NCI-H2196 treated with DMSO at 0.1 percent for 48 hours (cell line): ENCODE results near the gene OTOP2.
"Not testable (repeated sequence)": the region's sequence is repeated elsewhere in the genome, so short reads cannot be mapped to it uniquely, and the experiment has no call there.

ENCODE experiments used
- DNase-seq: peaks from one replicate; lab custom pipeline; 2025; ENCODE audit not compliant: unreplicated experiment; lab: John Stamatoyannopoulos, UW

Gene OTOP2

GRCh38 chr17:74969501-74969900, 45.4 kb downstream of the OTOP2 start:
- DNase-seq = not testable (repeated sequence)

DNA sequence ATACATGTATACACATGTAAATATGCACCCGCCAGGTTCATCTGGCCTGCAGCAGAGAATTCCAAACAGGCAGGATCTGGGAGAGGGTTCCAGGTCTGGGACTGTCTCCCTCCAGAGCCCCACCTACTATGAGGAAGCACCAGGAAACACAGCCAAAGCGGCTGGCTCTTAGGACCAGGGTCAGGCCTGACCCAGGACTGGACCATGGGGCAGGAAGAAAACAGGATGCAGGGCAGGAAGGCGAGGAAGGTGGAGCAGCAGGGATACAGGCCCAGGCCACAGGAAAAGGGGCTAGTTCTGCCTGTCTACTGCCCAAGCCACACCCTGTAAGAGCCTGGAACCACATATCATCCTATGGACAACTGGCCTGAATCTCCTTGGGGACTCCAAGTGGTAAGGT, 46.3 kb downstream of the OTOP2 start:
- DNase-seq = no peak

GRCh38 chr17:74971069-74971841, 47.2 kb downstream of the OTOP2 start:
- DNase-seq = no peak

- no peak for DNase-seq
Measured at GRCh38 chr17:74971842-74972106, 47.7 kb downstream of the OTOP2 start.

GRCh38 chr17:74972107-74972972, 48.3 kb downstream of the OTOP2 start, which contains the start of gene HID1:
Gene HID1 (minus strand): TSS chr17:74972759. CDS start chr17:74972656, 103 bp downstream.
- DNase-seq = peak; percentile 43

- no peak for DNase-seq
Measured at GRCh38 chr17:74972973-74973328, 48.9 kb downstream of the OTOP2 start.

DNA sequence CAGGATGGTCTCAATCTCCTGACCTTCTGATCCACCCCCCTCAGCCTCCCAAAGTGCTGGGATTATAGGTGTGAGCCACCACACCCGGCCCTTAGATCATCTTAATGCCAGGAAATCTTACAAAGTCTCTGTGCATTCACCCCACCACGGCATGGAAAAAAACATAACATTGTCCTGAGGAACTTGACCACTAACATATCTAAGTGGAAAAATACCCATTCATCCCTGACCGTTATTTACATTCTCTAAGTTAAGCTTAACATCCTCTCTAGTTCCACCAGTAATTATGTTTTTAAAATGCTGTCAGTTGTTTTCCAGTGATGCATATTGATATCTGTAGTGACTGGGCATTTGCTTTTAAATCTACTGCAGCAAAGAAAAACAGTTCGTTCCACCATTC, 51.9 kb downstream of the OTOP2 start:
- no peak for DNase-seq

DNA sequence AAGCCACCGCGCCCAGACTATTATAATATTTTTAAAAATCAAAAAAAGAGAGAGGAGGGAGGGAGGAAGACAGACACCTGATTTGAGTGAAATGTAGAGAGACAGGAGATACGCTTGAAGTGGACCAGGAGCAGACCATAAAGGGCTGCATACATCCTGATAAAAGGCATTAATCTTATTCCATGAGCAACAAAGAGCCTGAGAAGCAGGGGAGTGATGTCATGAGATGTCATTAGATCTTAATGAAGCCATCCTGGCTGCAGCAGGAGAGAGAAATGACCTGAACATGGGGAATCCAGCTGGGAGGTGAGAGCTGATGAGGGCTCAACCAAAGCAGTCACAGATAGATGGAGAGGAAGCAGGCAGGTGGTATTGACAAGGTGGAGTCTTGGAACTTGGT, 53.7 kb downstream of the OTOP2 start:
- no peak for DNase-seq

DNA sequence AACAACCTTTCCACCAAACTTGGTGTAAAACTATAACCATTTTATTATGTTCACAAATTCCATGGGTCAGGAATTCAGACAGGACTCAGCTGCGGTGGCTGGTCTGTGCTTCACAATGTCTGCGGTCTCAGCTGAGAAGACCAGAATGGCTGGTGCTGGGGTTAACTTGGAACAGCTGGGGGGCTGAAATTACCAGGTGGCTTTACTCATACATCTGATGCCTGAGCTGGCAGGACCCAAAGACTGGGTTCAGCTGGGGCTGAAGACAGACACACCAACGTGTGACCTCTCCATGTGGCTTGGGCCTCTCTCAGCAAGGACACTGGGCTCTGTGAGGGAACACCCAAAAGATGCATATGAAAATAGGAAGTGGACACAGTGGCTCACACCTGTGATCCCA, 54.2 kb downstream of the OTOP2 start:
- DNase-seq = no peak

DNA sequence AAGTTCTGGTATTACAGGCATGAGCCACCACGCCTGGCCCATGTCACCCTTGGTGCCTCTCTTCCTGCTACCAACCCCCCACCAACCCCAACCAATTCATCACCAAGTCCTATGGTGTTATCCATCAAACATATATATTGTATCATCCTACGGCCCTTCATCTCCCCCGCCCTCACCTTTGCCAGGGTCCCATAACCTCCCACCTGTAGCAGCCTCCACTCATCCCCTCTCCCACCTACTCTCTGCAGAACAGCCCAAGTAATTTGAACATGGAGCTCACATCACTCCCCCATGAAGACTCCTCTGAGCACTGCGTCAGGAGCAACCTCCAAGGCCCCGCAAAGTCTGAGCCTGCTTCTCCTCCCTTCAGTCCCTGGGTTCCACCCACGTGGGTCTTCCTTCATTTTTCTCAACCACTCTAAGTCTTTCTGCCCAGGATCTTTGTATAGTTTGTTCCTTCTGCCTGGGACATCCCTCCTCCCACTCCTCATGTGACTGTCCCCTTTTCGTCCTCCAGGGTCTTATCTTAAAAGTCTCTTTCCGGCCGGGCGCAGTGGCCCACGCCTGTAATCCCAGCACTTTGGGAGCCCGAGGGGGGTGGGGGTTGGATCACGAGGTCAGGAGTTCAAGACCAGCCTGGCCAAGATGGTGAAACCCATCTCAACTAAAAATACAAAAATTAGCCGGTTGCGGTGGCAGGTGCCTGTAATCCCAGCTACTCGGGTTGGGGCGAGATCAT, 55.5 kb downstream of the OTOP2 start:
- DNase-seq = no peak

DNA sequence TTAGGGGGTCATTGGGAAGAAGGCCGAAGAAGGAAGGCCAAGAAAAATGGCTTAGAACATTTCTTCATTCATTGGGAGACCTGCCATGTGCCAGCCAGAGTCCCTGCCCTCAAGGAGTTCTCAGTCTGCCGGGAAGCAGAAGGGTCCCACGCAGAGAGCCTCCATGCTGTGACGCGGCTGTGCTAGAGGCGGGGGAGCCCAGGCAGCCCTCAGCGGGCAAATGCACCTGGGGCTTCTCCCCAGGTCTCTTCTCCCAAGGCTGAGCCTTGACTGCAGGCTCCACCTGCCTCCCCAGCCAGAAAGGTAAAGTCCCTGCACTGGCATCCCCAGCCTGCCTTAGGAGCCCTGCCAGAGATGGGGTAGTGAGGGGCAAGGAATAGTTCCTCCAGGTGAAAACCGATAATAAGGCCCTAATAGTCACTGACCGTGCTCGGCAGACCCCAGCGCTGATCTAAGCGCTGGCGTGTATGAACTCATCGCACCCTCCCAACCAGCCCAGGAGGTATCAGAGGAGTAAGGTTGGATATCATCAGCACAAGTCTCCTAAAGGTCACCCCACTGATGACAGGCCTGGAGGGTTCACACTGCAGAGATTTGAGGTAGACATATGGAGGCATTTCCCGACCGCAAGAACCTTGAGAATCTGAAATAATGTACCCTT, 57.4 kb downstream of the OTOP2 start:
- DNase-seq = no peak

GRCh38 chr17:74981979-74982662, 58.0 kb downstream of the OTOP2 start:
- peak; percentile 73 for DNase-seq

DNA sequence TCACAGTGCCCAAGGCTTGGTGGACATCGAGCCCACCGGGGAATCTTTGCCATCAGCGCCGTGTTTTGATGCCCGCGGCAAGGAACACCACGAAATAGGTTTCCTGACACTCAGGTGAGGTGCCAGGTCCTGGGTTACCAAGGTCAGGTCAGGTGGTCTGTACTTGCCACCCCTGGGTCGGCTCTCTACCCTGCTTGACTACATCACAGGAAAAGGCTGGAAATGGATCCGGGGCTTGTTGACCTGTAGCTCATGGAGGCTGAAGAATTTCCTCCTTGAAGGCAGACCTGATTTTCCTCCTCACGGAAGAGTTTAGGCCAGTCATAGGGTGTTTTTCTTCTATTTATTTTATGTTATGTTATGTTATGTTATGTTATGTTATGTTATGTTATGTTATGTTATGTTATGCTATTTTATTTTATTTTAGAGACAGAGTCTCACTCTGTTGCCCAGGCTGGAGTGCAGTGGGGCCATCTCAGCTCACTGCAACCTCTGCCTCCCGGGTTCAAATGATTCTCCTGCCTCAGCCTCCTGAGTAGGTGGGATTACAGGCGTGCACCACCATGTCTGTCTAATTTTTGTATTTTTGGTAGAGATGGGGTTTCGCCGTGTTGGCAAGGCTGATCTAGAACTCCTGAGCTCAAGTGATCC, 58.7 kb downstream of the OTOP2 start:
- DNase-seq = not testable (repeated sequence)
